Measurements from ENCODE around the gene SLMAP. TPM values are rescaled to one million over a fixed set of nuclear protein-coding genes. Genes with fewer than 3 reads are reported as not detected.

The SLMAP gene, protein sequence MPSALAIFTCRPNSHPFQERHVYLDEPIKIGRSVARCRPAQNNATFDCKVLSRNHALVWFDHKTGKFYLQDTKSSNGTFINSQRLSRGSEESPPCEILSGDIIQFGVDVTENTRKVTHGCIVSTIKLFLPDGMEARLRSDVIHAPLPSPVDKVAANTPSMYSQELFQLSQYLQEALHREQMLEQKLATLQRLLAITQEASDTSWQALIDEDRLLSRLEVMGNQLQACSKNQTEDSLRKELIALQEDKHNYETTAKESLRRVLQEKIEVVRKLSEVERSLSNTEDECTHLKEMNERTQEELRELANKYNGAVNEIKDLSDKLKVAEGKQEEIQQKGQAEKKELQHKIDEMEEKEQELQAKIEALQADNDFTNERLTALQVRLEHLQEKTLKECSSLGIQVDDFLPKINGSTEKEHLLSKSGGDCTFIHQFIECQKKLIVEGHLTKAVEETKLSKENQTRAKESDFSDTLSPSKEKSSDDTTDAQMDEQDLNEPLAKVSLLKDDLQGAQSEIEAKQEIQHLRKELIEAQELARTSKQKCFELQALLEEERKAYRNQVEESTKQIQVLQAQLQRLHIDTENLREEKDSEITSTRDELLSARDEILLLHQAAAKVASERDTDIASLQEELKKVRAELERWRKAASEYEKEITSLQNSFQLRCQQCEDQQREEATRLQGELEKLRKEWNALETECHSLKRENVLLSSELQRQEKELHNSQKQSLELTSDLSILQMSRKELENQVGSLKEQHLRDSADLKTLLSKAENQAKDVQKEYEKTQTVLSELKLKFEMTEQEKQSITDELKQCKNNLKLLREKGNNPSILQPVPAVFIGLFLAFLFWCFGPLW
- 37.9 and 48.0 TPM in 2 replicates for total RNA-seq (2014; rRNA removed; shearing (Covaris generic))
- polyA plus RNA-seq (2015; cell fraction: cytosol; rRNA removed), result 34.8 and 48.2 TPM in 2 replicates
- polyA plus RNA-seq (2015; cell fraction: nucleus; rRNA removed), result 40.7 and 43.2 TPM in 2 replicates

DNA sequence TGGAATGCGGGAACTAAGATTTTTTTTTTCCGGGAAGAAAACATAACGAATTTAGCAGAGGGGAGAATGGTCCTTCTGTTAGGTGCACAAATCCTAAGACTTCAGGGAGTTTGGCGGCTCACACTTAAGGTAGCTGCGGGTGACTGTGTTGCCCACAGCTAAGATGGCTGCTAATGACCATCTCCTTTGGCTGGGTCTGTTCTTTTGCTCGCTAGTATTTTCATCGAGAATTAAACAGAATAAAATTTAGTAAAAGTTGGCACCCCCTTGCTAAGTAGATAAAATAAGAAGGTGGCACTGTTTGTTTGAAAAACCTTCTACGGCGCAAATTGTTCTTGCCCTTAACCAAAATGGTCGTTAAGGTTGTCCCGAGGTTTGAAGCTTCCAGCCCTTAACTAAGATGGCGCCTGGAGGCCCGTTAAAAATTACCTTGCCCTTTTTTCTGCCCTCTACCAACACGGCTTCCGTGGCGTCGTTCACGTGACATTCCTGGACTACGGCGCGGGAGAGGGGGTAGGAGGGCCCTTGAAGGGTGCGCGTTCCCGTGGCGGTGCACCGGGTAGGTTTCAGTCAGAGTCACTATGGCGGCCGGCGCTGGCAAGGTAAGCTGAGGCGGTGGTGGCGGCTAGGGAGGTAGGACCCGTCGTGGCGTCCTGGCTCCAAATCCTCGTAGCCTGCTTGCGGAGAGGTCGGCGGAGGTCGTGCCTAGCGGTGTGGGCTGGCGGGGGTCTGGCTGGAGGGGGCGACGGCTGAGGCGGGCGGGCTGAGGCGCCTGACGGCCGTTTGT, at the start of gene SLMAP:
SLMAP (plus strand) TSS at position 569 of the 787 bp plus-strand sequence. CDS start 1,343 bp downstream, outside the sequence.
- peak; percentile 96 for DNase-seq (ENCODE audit: low read depth)

DNA sequence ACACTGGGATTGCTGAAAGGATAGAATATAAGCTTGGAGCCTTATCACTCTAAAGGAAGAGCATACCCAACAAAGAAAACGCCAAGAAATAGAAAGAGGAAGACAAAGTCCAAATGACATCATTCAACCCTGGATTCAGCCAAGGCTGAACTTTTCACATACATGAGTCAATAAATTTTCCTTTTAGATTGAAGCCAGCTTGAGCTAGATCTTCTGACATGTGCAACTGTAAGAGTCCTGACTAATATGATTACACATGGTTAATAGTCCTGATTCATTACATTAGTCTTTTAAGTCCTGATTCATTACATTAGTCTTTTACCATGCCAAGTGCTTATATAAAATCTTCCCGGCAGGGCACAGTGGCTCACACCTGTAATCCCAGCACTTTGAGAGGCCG, 49.6 kb upstream of the SLMAP start:
- DNase-seq (ENCODE audit: low read depth), result peak; percentile 88

DNA sequence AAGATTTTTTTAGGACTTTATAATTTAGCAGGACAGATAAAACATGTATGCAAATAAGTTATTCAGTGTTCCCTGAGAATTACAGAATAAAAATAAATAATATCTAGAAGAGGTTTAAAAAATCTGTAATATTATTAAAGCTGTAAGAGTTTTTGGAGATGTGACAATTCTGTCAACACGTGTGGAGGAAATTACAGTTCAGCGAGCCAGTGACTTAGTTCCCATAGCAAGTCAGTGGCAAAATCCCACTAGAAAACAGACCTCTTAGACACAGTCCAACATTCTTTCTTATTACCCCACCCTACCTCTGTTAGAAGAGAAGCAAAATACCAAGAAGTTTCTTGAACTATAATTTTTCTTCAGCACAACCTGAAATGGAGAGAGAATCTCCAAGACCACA, 47.1 kb upstream of the SLMAP start:
- no peak for DNase-seq (ENCODE audit: low read depth)

DNA sequence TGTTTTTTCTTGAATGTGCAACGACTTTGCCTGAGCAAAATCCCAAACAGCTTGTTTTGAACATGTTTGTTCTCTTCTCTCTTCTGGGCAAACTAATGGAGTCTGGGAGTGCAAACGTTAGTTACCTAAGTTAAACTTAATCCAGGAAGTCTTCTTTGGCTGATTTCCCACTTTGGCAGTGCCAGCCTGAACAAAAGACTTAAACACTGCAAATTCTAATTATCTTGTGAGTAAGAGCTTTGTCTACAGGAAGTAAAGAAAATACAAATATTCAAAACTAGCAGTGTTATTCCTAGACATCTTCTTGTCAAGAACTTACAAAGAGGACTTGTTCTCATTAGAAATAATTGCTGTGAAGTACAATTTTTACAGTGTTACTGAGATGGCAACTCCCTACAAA, 46.5 kb upstream of the SLMAP start:
- peak; percentile 63 for DNase-seq (ENCODE audit: low read depth)

DNA sequence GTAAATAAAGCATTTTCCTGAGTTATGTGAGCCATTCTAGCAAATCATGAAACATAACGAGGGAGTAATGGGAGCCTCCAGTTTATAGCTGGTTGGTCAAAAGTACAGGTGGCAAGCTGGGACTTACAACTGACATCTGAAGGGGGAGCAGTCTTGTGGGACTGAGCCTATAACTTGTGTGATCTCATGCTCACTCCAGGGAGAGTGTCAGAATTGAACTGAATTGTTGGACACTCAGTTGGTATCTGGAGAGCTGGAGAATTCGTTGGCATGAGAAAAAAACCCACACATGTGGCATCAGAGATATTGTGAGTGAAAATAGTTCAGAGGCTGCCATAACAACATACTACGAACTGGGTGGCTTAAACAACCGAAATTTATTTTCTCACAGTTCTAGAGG, 40.4 kb upstream of the SLMAP start:
- no peak for DNase-seq (ENCODE audit: low read depth)

DNA sequence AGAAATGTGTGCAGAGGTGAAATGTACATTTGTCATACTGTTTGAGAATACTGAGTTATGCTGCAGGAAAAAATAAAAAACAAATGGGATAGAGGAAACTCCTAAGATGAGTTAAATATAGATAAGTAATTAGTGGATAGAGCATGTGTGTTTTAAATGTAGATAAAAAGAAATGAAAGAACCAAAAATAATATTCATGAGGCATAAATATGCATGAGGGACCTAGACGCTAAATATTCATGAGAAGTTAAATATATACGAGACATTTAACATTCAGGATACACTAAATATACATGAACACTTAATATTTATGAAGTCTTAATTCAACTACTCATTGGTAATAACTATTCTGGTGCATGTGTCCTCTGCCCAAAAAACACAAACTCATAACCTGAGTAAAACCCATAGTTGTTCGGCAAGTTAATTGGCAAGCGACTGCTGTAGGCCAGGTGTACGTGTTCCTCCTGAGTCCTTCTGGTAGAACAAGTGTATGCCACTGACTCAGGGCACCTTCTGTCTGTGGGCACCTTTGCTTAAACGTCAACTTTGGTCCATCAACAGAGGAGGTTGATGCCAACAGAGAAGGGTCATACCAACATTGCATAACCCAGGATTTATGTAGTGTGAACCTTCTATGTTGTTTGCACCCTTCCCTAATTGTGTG, 38.8 kb upstream of the SLMAP start:
- no peak for DNase-seq (ENCODE audit: low read depth)

DNA sequence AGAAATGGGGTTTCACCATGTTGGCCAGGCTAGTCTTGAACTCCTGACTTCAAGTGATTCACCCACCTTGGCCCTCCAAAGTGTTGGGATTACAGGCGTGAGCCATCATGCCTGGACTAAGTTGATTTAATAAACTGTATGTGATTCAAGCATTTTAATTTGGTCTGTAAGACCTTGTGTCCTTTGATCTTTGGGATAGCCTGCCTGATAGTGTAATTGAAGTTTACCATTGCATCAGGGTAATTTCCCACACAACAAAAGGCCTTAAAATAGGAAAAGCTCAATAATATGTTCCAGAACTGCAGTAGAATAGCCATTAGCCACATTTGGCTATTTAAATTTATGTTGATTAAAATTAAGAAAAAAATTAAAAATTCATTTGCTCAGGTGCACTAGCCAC, 38.0 kb upstream of the SLMAP start:
- DNase-seq (ENCODE audit: low read depth), result no peak

DNA sequence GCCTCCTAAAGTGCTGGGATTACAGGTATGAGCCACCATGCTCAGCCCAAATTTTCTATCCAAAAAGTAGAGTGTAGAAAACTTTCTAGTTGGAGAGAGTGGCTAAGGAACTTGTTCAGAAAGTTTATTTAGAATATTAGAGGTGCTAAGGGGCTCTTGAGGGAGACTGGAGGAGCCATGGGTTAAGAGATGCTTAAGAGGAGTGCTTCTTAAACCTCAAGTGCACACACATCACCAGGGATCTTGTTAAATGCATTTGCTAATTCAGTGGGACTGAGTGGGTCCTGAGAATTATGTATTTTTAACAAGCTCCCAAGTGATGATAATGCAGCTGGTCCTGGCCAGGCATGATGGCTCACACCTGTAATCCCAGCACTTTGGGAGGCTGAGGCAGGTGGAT, 29.7 kb upstream of the SLMAP start:
- DNase-seq (ENCODE audit: low read depth), result no peak

DNA sequence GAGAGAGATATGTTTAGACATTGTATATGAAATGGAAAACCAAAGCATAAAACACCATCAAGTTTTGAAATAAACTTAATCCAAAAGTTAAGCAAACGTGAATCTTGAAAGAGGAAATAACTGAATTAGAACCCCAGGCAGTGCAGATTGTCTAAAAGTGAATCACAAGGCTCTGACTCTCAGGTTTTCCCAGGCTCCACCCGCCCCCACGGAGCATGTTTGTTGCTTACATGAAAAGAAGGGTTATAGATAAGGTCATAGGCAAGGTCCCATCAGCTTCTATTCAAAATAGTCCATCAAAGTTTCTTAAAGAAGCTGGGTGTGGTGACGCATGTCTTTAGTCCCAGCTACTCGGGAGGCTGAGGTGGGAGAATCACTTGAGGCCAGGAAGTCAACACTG, 29.0 kb upstream of the SLMAP start:
- DNase-seq (ENCODE audit: low read depth), result no peak

DNA sequence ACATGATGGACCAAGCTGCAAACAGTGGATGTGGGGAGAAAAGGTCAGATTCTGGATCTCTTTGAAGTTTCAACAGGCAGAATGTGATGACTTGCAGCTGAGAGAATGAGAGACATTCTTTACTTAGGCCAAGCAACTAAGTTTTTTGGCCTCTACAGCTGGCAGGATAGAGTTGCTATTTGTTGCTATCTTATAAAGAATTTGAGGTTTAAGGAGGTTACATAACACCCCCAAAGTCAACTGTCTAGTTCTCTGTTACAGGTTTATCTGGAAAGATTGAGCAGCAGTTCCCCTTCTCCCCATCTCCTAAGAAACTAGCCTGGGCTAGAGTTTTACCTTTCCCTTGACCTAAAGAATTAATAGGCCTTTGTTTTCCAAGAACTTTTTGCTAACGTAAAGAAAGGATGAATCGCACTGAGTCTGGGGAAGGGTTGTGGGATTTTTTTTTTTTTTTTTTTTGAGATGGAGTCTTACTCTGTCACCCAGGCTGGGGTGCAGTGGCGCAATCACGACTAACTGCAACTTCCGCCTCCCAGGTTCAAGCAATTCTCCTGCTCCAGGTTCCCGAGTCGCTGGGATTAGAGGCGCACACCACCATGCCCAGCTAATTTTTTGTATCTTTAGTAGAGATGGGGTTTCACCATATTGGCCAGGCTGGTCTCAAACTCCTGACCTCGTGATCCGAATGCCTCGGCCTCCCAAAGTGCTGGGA, 26.6 kb upstream of the SLMAP start:
- no peak for DNase-seq (ENCODE audit: low read depth)

DNA sequence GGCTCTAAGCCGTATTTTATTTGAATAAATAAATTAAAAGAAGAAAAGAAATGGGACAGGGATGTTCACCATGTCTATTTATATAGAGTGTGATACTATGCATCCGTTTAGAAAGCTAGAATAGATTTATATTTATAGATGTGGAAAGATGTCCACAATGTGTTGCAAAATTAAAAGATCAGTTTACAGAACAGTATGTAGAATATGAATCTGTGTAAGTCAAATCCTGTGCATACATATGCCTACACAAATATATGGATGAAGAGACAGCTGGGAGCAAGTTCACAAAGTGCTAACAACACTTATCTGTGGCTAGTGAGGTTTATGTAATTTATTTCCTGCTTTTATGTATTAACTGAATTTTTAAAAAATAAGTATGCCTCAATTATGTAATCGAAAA, 25.4 kb upstream of the SLMAP start:
- no peak for DNase-seq (ENCODE audit: low read depth)

DNA sequence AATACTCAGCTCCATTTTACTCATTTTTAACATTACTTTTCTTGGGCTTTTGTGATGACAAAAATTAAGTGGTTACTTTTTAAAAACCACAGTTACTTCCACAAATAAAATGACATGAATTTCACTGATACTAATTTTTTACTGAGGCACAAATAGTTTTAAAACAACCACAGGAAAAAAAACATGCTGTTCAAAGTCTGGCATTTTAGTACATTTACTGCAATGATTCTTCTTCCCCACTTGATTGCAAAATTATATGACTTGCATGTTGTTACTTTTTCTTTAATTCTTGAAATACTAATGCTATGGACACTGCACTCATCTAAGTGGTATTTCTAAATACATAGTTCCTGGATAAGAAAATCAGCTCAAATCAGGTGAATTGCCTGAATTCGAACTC, 24.8 kb upstream of the SLMAP start:
- DNase-seq (ENCODE audit: low read depth), result no peak

DNA sequence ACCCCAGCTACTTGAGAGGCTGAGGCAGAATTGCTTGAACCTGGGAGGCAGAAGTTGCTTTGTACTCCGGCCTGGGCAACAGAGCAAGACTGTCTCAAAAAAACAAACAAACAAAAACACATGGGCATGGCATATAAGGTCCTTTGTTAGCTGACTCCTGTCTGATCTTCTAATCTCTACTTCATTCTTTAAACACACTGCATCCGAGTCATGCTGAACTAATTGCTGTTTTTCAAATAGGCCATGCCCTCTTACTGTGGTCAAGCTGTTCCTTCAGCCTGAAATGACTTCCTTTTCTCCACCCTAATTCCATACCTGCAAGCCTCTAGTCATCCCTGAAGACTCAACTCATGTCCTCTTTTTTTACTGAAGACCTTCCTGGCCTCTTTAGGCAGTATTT, 22.3 kb upstream of the SLMAP start:
- no peak for DNase-seq (ENCODE audit: low read depth)

DNA sequence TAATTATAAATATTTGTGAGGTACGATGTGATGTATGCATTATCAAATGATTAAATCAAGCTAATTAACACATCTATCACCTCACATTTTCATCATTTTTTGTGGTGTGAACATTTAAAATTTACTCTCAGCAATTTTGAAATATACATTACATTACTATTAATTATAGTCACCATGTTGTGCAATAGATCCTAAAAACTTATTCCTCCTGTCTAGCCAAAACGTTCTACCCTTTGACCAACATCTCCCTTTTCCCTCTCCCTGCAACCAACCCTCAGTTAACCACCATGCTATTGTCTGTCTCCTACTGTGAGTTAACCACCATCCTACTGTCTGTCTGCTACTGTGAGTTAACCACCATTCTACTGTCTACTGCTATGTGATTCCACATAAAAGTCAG, 20.7 kb upstream of the SLMAP start:
- DNase-seq (ENCODE audit: low read depth), result no peak

DNA sequence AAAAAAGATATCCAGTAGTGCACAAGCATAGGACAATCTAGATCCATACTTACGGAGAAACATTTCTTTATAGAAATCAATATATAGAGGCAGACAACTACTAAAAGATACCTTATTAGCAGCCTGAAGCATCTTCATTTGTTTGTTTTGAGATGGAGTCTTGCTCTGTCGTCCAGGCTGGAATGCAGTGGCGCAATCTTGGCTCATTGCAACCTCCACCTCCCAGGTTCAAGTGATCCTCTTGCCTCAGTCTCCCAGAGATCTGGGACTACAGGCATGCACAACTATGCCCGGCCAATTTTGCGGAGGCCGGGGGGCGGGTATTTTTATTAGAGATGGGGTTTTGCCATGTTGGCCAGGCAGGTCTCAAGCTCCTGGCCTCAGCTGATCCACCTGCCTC, 18.3 kb upstream of the SLMAP start:
- no peak for DNase-seq (ENCODE audit: low read depth)

DNA sequence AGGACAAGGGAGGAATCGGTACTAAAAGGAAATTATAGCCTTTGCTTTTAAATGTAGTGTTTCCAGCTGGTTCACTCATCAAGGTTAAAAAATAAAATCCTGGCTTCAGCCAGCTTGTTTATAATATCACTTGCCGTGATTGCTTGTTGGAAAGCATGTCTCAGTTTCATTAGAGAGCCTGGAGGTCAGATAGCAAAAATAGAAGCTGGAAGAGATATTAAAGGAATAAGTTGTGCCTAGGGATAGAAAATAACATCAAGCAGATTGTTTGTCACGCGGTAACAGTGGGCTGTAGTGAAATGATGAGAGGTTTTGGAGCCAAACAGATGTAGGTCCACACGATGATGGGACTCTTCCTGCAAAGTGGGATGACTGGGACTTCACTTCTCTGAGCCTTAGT, 17.7 kb upstream of the SLMAP start:
- DNase-seq (ENCODE audit: low read depth), result no peak

DNA sequence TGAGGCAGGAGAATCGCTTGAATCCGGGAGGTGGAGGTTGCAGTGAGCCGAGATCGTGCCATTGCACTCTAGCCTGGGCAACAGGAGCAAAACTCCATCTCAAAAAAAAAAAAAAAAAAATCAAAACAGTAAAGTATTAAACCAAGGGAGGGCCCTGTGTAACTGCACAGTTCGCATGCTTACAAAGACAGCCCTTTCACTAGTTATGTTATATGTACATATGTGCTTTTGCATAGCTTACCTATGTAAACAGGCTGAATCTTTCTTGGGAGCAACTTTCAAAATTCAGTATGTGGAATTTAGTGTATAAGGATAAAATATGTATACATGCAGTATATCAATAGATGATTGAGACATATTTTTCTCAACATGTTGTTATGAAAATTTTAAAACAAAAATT, 16.1 kb upstream of the SLMAP start:
- DNase-seq (ENCODE audit: low read depth), result no peak

DNA sequence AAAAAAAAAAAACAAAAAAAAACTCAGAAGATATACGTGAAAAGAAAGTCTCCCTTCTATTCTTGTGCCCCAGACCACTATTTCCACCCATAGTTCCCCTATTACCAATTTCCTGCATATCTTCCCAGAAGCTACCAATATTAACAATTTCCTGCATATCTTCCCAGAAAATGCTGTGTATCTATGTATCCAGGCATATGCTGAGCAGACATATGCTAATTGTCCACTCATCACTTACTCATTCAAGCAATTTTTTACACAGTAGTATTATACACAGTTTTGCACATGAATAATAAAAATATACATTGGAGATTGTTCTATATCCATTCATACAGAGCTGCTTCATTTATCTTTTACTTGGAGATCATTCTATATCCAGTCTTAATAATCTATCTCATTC, 12.6 kb upstream of the SLMAP start:
- peak; percentile 22 for DNase-seq (ENCODE audit: low read depth)

DNA sequence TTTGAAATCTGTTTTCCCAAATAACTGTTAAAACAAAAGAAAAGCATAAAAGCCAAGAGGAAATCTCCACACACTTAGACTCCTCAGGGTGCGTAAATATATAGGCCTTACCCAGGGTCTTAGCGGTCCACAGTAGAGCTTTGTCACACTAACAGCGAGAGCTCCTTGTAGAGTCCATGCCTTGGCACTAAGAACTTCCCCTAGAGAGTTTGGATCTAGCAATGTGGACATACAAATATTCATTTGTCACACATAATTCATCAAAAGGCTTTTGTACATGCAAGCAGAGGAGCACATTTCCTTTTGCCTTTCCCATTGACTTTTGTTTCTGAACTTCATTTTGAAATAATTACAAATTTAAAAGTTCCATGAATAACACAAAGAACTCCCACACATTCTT, 11.0 kb upstream of the SLMAP start:
- DNase-seq (ENCODE audit: low read depth), result no peak

All from HT1080 (cell line).